Measurements from ENCODE around the gene SPEM3. TPM values are rescaled to one million over a fixed set of nuclear protein-coding genes. Genes with fewer than 3 reads are reported as not detected.

The SPEM3 gene
- total RNA-seq (2012; rRNA removed) (not detected in 2 replicates), polyA plus RNA-seq (2012; rRNA removed) (not detected in 2 replicates), Bru-seq, nascent RNA (not detected), BruChase-seq, experiment 1, labeled RNA remaining after a 6-hour chase (not detected), BruChase-seq, experiment 2, labeled RNA remaining after a 2-hour chase (not detected)
- polyA plus RNA-seq (2012; cell fraction: cytosol; rRNA removed), result not detected in 2 replicates
- not detected in 2 replicates for polyA plus RNA-seq (2012; cell fraction: nucleus; rRNA removed; ENCODE audit: low replicate concordance)
- long read RNA-seq, result 0 reads

DNA sequence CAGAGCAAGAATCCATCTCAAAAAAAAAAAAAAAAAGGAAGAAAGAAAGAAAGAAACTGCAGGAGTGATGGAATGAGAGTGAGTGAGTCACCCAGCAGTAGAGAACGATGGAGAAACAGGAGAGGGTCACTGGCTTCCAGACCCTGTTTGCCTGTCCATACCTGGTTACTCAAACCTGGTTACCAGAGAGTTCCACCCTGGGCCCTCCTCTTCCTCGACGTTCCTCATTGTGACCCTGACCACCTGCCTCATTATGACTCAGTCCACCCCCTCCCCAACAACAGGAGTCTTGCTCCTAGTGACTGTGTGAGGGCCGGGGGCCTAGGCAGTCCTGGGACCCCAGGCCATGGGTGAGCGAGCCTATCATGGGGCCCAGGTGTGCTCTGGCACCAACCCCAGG, at the start of gene SPEM3:
TSS of gene SPEM3 (plus strand) at position 301 of the 400 bp plus-strand sequence. CDS start at position 347, 46 bp downstream.
- Histone ChIP-seq H2BK5ac (ENCODE audit: low read depth, low read length, poor library complexity, severe bottlenecking) (no peak within 1 kb of the TSS), H3K14ac (replicated peaks; ENCODE audit: low read depth, low read length) (no peak within 1 kb of the TSS), H3K23ac (ENCODE audit: low read depth, low read length) (no peak within 1 kb of the TSS), H2AFZ (replicated peaks; ENCODE audit: low read length, poor library complexity) (peak within 1 kb of the TSS; percentile 32), H2AK5ac (ENCODE audit: low read depth, low read length) (no peak within 1 kb of the TSS), H3K4ac (ENCODE audit: low read depth, low read length) (no peak within 1 kb of the TSS), H3K18ac (ENCODE audit: low read depth, low read length) (no peak within 1 kb of the TSS), H4K8ac (ENCODE audit: low read depth in 2 of 2, low read length in 2 of 2) (no peak within 1 kb of the TSS), H4K20me1 (ENCODE audit: insufficient read depth, low read length) (no peaks in the 10 kb centered on the region), H3K9ac (ENCODE audit: low read depth, low read length) (no peak within 1 kb of the TSS), H3K27ac (ENCODE audit: insufficient read depth, low read length) (no peak within 1 kb of the TSS), H3K9me3 (ENCODE audit: control insufficient read depth, insufficient read depth, low read length) (no peaks in the 10 kb centered on the region), H3K4me2 (ENCODE audit: low read depth, low read length) (no peak within 1 kb of the TSS), H3K27me3 (ENCODE audit: control insufficient read depth, insufficient read depth, low read length) (peaks cover 2% of the 10 kb centered on the region; the same call in 1 of the 2 replicates), H3K4me1 (ENCODE audit: control insufficient read depth, insufficient read depth, low read length) (no peaks in the 10 kb centered on the region), H3K9me1 (ENCODE audit: insufficient read depth, low read length) (0 out of 2 replicates have a peak, but pooled peaks cover 2% of the 10 kb centered on the region), H2BK15ac (ENCODE audit: low read depth, low read length) (no peak within 1 kb of the TSS), H2BK120ac (ENCODE audit: low read depth, low read length) (no peak within 1 kb of the TSS), H2BK20ac (ENCODE audit: low read depth, low read length) (no peak within 1 kb of the TSS), H3K4me3 (ENCODE audit: insufficient read depth, low read depth, low read length) (no peak within 1 kb of the TSS), H3K56ac (ENCODE audit: extremely low read depth, insufficient read depth, low read length) (no peak within 1 kb of the TSS), H4K5ac (ENCODE audit: low read depth, low read length) (no peak within 1 kb of the TSS), H4K91ac (ENCODE audit: insufficient read depth, low read depth, low read length) (no peak within 1 kb of the TSS), H3K36me3 (ENCODE audit: control insufficient read depth, insufficient read depth, low read length) (no peaks in the 10 kb centered on the region), H2AK9ac (replicated peaks; ENCODE audit: low read depth, low read length, poor library complexity) (peak within 1 kb of the TSS; percentile 5), H3K79me1 (ENCODE audit: low read depth in 1 of 2, low read length in 2 of 2) (no peaks in the 10 kb centered on the region)
- no TSS peak for BruUV-seq (replicated peaks)
- whole genome bisulfite sequencing, 2 experiments (ENCODE audit: extremely low coverage in 2 of 2, insufficient read length in 1 of 2), result 53% methylated on average over 2 of the region's 5 CpGs; no CpG with 5 or more reads in 1 of the 2 experiments
- TF ChIP-seq POLR2A (IDR thresholded peaks at IDR 0.05; ENCODE audit: low read depth, low read length), result no peak
- no peak for TF ChIP-seq CHD1 (IDR thresholded peaks at IDR 0.05; ENCODE audit: low read depth, low read length)
- TF ChIP-seq SMC3 (IDR thresholded peaks at IDR 0.05; ENCODE audit: low read depth, low read length), result no peak
- no peak for TF ChIP-seq RAD21 (IDR thresholded peaks at IDR 0.05; ENCODE audit: low read length)
- TF ChIP-seq, protein P1, sequence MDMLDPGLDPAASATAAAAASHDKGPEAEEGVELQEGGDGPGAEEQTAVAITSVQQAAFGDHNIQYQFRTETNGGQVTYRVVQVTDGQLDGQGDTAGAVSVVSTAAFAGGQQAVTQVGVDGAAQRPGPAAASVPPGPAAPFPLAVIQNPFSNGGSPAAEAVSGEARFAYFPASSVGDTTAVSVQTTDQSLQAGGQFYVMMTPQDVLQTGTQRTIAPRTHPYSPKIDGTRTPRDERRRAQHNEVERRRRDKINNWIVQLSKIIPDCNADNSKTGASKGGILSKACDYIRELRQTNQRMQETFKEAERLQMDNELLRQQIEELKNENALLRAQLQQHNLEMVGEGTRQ (IDR thresholded peaks at IDR 0.05; ENCODE audit: low read depth, low read length), result no peak
- TF ChIP-seq FOS (IDR thresholded peaks at IDR 0.05; ENCODE audit: low read depth, low read length), result no peak
- no peak for TF ChIP-seq BHLHE40 (IDR thresholded peaks at IDR 0.05; ENCODE audit: low read depth, low read length)
- TF ChIP-seq MAZ (IDR thresholded peaks at IDR 0.05; ENCODE audit: borderline replicate concordance, low read depth, low read length), result no peak
- TF ChIP-seq, protein P2, sequence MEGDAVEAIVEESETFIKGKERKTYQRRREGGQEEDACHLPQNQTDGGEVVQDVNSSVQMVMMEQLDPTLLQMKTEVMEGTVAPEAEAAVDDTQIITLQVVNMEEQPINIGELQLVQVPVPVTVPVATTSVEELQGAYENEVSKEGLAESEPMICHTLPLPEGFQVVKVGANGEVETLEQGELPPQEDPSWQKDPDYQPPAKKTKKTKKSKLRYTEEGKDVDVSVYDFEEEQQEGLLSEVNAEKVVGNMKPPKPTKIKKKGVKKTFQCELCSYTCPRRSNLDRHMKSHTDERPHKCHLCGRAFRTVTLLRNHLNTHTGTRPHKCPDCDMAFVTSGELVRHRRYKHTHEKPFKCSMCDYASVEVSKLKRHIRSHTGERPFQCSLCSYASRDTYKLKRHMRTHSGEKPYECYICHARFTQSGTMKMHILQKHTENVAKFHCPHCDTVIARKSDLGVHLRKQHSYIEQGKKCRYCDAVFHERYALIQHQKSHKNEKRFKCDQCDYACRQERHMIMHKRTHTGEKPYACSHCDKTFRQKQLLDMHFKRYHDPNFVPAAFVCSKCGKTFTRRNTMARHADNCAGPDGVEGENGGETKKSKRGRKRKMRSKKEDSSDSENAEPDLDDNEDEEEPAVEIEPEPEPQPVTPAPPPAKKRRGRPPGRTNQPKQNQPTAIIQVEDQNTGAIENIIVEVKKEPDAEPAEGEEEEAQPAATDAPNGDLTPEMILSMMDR (conservative IDR thresholded peaks at IDR 0.05; ENCODE audit: low read depth, low read length), result no peak
- no peak for TF ChIP-seq MAFK (IDR thresholded peaks at IDR 0.05; ENCODE audit: low read depth, low read length)
- TF ChIP-seq CEBPB (IDR thresholded peaks at IDR 0.05; ENCODE audit: low read depth, low read length), result no peak
- ChIA-PET POLR2A (ENCODE audit: unreplicated experiment) (no interaction called here), CTCF (no interaction called here)
- dilution Hi-C loops (cut with HindIII; ENCODE audit: low sequenced_read_pairs, unreplicated experiment), result no loop called here
- in situ Hi-C loops (cut with MboI; ENCODE audit: low sequenced_read_pairs), result no loop called here
- intact Hi-C loops (cut with micrococcal nuclease), result no loop called here
- ATAC-seq (ENCODE audit: low read depth) (no peak), DNase-seq (no peak)
